Uterus (tissue), 4 donors: ENCODE measurements around the gene WHRN. TPM values are rescaled to one million over a fixed set of nuclear protein-coding genes. Genes with fewer than 3 reads are reported as not detected.

Source experiments
- DNase-seq, 2 donors: peaks; one replicate each; pipeline ENCODE4 v3.0.0-alpha.2; 2019 to 2020
- H3K27ac ChIP-seq, 2 donors: fragments of 200-600 bp; sonication (generic); 1 replicate in 1 of 2; 2 replicates in 1 of 2; pipeline ENCODE4 v1.5.1; 2016 to 2018
- H3K27me3 ChIP-seq, 2 donors: fragments of 200-600 bp; sonication (generic); one replicate each; pipeline ENCODE4 v1.5.1; 2018 to 2019; ENCODE audit warnings: control low read depth in 1 of 2
- H3K36me3 ChIP-seq, 2 donors: fragments of 200-600 bp; sonication (generic); one replicate each; pipeline ENCODE4 v1.5.1; 2019; ENCODE audit warnings: control low read depth in 1 of 2
- H3K4me1 ChIP-seq, 2 donors: fragments of 200-600 bp; sonication (generic); one replicate each; pipeline ENCODE4 v1.5.1; 2018 to 2019; ENCODE audit warnings: control low read depth in 1 of 2
- H3K4me3 ChIP-seq, 2 donors: fragments of 200-600 bp; sonication (generic); 1 replicate in 1 of 2; 2 replicates in 1 of 2; pipeline ENCODE4 v1.5.1; 2018 to 2019; ENCODE audit warnings: mild to moderate bottlenecking in 1 of 2
- H3K9me3 ChIP-seq, 2 donors: fragments of 200-600 bp; sonication (generic); one replicate each; pipeline ENCODE4 v1.5.1; 2019; ENCODE audit warnings: control low read depth in 1 of 2
- CTCF ChIP-seq, 4 experiments: fragments of 200-600 bp in 2 of 4; fragments of 450-650 bp in 2 of 4; sonication (generic) in 2 of 4; IDR thresholded peaks; one replicate each; pipeline ENCODE4 v1.5.1; 2016 to 2019; ENCODE audit warnings: antibody characterized with exemption in 4 of 4, mild to moderate bottlenecking in 2 of 4, moderate library complexity in 1 of 4
- POLR2A ChIP-seq, 2 donors: fragments of 450-650 bp; IDR thresholded peaks; one replicate each; pipeline ENCODE4 v1.6.1; 2016; ENCODE audit warnings: antibody characterized with exemption in 2 of 2, mild to moderate bottlenecking in 1 of 2, moderate library complexity in 1 of 2
- intact Hi-C: fragments of 100-400 bp; cut with DNase I; formaldehyde crosslinking; loops from one replicate; pipeline ENCODE4 v1.15.1; 2023; ENCODE audit warnings: low total_unique reads
- total RNA-seq, 4 donors: library from RNA; depleted of rRNA in 3 of 4; stranded (reverse); fragments of >200 nt in 3 of 4; gene quantifications; one replicate each; pipeline versions ENCODE4 v1.1.0 to v1.2.4, GENCODE V29; 2014 to 2023
- donor health status: DM: yes; HTN: yes; CAD: no.

WHRN gene
- total RNA-seq, 4 donors from 2014 or later: 4.0 to 32.3 (median 20.2) TPM

GRCh38 chr9:114471157-114471556 is 34.1 kb downstream of the WHRN start:
- TF ChIP-seq CTCF (IDR thresholded peaks at IDR 0.05) (no peak), POLR2A (IDR thresholded peaks at IDR 0.05) (no peak)
- H3K9me3 ChIP-seq: no peaks in the 10 kb centered on the region
- H3K36me3 ChIP-seq: no peaks in the 10 kb centered on the region

GRCh38 chr9:114470581-114470980 is 34.7 kb downstream of the WHRN start:
- H3K9me3 ChIP-seq: no peaks in the 10 kb centered on the region
- TF ChIP-seq CTCF (IDR thresholded peaks at IDR 0.05) (no peak), POLR2A (IDR thresholded peaks at IDR 0.05) (no peak)
- intact Hi-C loops: no loop called here
- H3K4me3 ChIP-seq: no peak overlapping the region
- no peaks in the 10 kb centered on the region for H3K4me1 ChIP-seq
- no peaks in the 10 kb centered on the region for H3K36me3 ChIP-seq
- no peak for DNase-seq
- no peak overlapping the region for H3K27ac ChIP-seq
- H3K27me3 ChIP-seq: no peaks in the 10 kb centered on the region

More at GRCh38 chr9:114471157-114471556, 34.1 kb downstream of the WHRN start:
- no peak overlapping the region for H3K4me3 ChIP-seq
- no peaks in the 10 kb centered on the region for H3K4me1 ChIP-seq
- H3K27me3 ChIP-seq: no peaks in the 10 kb centered on the region
- no peak for DNase-seq
- H3K27ac ChIP-seq: no peak overlapping the region
- intact Hi-C loops: no loop called here

GRCh38 chr9:114470121-114470520 is 35.2 kb downstream of the WHRN start:
- H3K4me1 ChIP-seq: no peaks in the 10 kb centered on the region
- intact Hi-C loops: no loop called here
- no peaks in the 10 kb centered on the region for H3K27me3 ChIP-seq
- H3K36me3 ChIP-seq: no peaks in the 10 kb centered on the region
- H3K4me3 ChIP-seq: no peak overlapping the region
- DNase-seq: no peak
- H3K9me3 ChIP-seq: no peaks in the 10 kb centered on the region
- no peak overlapping the region for H3K27ac ChIP-seq
- TF ChIP-seq CTCF (IDR thresholded peaks at IDR 0.05): no peak

GRCh38 chr9:114469091-114469853 is 36.0 kb downstream of the WHRN start:
- no peak overlapping the region for H3K27ac ChIP-seq
- DNase-seq: no peak
- H3K4me3 ChIP-seq: no peak overlapping the region
- H3K9me3 ChIP-seq: no peaks in the 10 kb centered on the region
- TF ChIP-seq POLR2A (IDR thresholded peaks at IDR 0.05): no peak
- TF ChIP-seq CTCF (IDR thresholded peaks at IDR 0.05): no peak
- H3K36me3 ChIP-seq: no peaks in the 10 kb centered on the region
- no peaks in the 10 kb centered on the region for H3K27me3 ChIP-seq
- intact Hi-C loops: no loop called here
- no peaks in the 10 kb centered on the region for H3K4me1 ChIP-seq

GRCh38 chr9:114467910-114468309 is 37.4 kb downstream of the WHRN start:
- no peaks in the 10 kb centered on the region for H3K36me3 ChIP-seq
- no peak overlapping the region for H3K4me3 ChIP-seq
- H3K27ac ChIP-seq: no peak overlapping the region
- H3K4me1 ChIP-seq: no peaks in the 10 kb centered on the region
- H3K9me3 ChIP-seq: no peaks in the 10 kb centered on the region
- DNase-seq: no peak
- intact Hi-C loops: no loop called here
- no peaks in the 10 kb centered on the region for H3K27me3 ChIP-seq
- TF ChIP-seq POLR2A (IDR thresholded peaks at IDR 0.05): no peak
- TF ChIP-seq CTCF (IDR thresholded peaks at IDR 0.05): no peak
